Sigmoid colon (tissue), 7 donors: ENCODE results near the gene CCIN. TPM values are rescaled to one million over a fixed set of nuclear protein-coding genes. Genes with fewer than 3 reads are reported as not detected.
"Not testable (repeated sequence)": the region's sequence is repeated elsewhere in the genome, so short reads cannot be mapped to it uniquely, and the experiment has no call there.

Experiments used
- DNase-seq: peaks from one replicate; pipeline ENCODE4 v3.0.0-alpha.2; 2019
- H3K27ac ChIP-seq, 4 donors: fragments of 200-600 bp; sonication (generic); one replicate each; pipeline ENCODE4 v1.5.1; 2016 to 2019; ENCODE audit warnings: mild to moderate bottlenecking in 1 of 4
- H3K27me3 ChIP-seq, 3 donors: fragments of 200-600 bp; sonication (generic); one replicate each; pipeline ENCODE4 v1.5.1; 2019; ENCODE audit warnings: mild to moderate bottlenecking in 1 of 3
- H3K36me3 ChIP-seq, 4 donors: fragments of 200-600 bp; sonication (generic); one replicate each; pipeline ENCODE4 v1.5.1; 2016 to 2019
- H3K4me1 ChIP-seq, 4 donors: fragments of 200-600 bp; sonication (generic); one replicate each; pipeline ENCODE4 v1.5.1; 2017 to 2019
- H3K4me3 ChIP-seq, 4 donors: fragments of 200-600 bp; sonication (generic); one replicate each; pipeline ENCODE4 v1.5.1; 2017 to 2019; ENCODE audit warnings: mild to moderate bottlenecking in 2 of 4, moderate library complexity in 1 of 4
- H3K9me3 ChIP-seq, 4 donors: fragments of 200-600 bp in 3 of 4; sonication (generic) in 3 of 4; one replicate each; pipeline versions ENCODE4 v1.5.1 to v1.6.1; 2013 to 2019
- CTCF ChIP-seq, 4 experiments: fragments of 450-650 bp in 3 of 4; fragments of 200-600 bp in 1 of 4; IDR thresholded peaks; one replicate each; pipeline ENCODE4 v1.5.1; 2016 to 2019; ENCODE audit warnings: antibody characterized with exemption in 4 of 4, mild to moderate bottlenecking in 3 of 4, moderate library complexity in 2 of 4
- EP300 ChIP-seq, 4 donors: sonication (generic); formaldehyde crosslinking; IDR thresholded peaks; one replicate each; pipeline ENCODE4 v1.6.1; 2017; ENCODE audit warnings: antibody characterized with exemption in 4 of 4
- POLR2A ChIP-seq, 2 donors: fragments of 450-650 bp; IDR thresholded peaks; one replicate each; pipeline ENCODE4 v1.6.1; 2016; ENCODE audit warnings: antibody characterized with exemption in 2 of 2, mild to moderate bottlenecking in 2 of 2, moderate library complexity in 2 of 2
- POLR2AphosphoS5 ChIP-seq, 4 donors: sonication (generic); formaldehyde crosslinking; IDR thresholded peaks; one replicate each; pipeline ENCODE4 v1.6.1; 2017; ENCODE audit warnings: antibody characterized with exemption in 4 of 4
- WGBS, 2 donors: extraction: QIAGEN DNeasy Blood & Tissue Kit; methylation state at CpG; one replicate each; pipeline ENCODE4 v1.1.7; 2013; 5-methylcytosine and 5-hydroxymethylcytosine counted together
- intact Hi-C: fragments of 100-400 bp; cut with DNase I; formaldehyde crosslinking; loops from one replicate; pipeline ENCODE4 v1.15.1; 2023
- polyA plus RNA-seq, 3 donors: library from polyadenylated mRNA; stranded (reverse); fragments of 200-250 nt; gene quantifications; one replicate each; pipeline ENCODE4 v1.2.3, GENCODE V29; 2013
- total RNA-seq, 4 donors: library from RNA; depleted of rRNA; stranded (reverse); fragments of >200 nt; gene quantifications; one replicate each; pipeline ENCODE4 v1.1.0, GENCODE V29; 2016
- donor health status: healthy with polysubstance abuse.
- donor health status: Bipolar disorder and iron deficiency.
- donor health status: healthy.

The CCIN gene
- total and polyA plus RNA-seq, 7 donors, result 0.07 to 2.5 (median 0.83) TPM; not detected in 3

GRCh38 chr9:36125062-36125855 lies 43.9 kb upstream of the CCIN start:
- intact Hi-C loops, result no loop called here

GRCh38 chr9:36126016-36126730 lies 43.0 kb upstream of the CCIN start:
- Histone ChIP-seq H3K27me3 (no peaks in the 10 kb centered on the region), H3K36me3 (peaks cover 0 to 21% (median 4%) of the 10 kb centered on the region in 4 donors), H3K9me3 (no peaks in the 10 kb centered on the region), H3K4me1 (no peaks in the 10 kb centered on the region), H3K27ac (no peak overlapping the region), H3K4me3 (no peak overlapping the region)
- TF ChIP-seq POLR2A (IDR thresholded peaks at IDR 0.05), result no peak
- no peak for TF ChIP-seq POLR2AphosphoS5 (IDR thresholded peaks at IDR 0.05)
- no peak for TF ChIP-seq CTCF (IDR thresholded peaks at IDR 0.05)
- TF ChIP-seq EP300 (IDR thresholded peaks at IDR 0.05), result no peak
- DNase-seq, result no peak
- intact Hi-C loops, result no loop called here
- 27 to 49% methylated on average over 7 of the region's 7 CpGs for WGBS, 2 donors

More at GRCh38 chr9:36125062-36125855, 43.9 kb upstream of the CCIN start:
- DNase-seq, result no peak
- H3K4me3 ChIP-seq, result no peak overlapping the region
- no peaks in the 10 kb centered on the region for H3K9me3 ChIP-seq
- 70 to 81% methylated on average over 10 of the region's 10 CpGs for WGBS, 2 donors
- no peaks in the 10 kb centered on the region for H3K4me1 ChIP-seq
- no peak overlapping the region for H3K27ac ChIP-seq
- no peak for TF ChIP-seq EP300 (IDR thresholded peaks at IDR 0.05)
- TF ChIP-seq CTCF (IDR thresholded peaks at IDR 0.05), result no peak
- no peak for TF ChIP-seq POLR2AphosphoS5 (IDR thresholded peaks at IDR 0.05)
- no peak for TF ChIP-seq POLR2A (IDR thresholded peaks at IDR 0.05)
- peaks cover 0 to 21% (median 7%) of the 10 kb centered on the region in 4 donors for H3K36me3 ChIP-seq
- H3K27me3 ChIP-seq, result no peaks in the 10 kb centered on the region

- intact Hi-C loops, result no loop called here
- Histone ChIP-seq H3K27me3 (no peaks in the 10 kb centered on the region), H3K27ac (peak overlapping the region in 1 of 4 donors; percentile 14), H3K4me1 (no peaks in the 10 kb centered on the region), H3K36me3 (peaks cover 0 to 9% (median 3%) of the 10 kb centered on the region in 4 donors), H3K4me3 (no peak overlapping the region), H3K9me3 (no peaks in the 10 kb centered on the region)
- no peak for DNase-seq
- TF ChIP-seq POLR2AphosphoS5 (IDR thresholded peaks at IDR 0.05), result no peak
- no peak for TF ChIP-seq CTCF (IDR thresholded peaks at IDR 0.05)
- no peak for TF ChIP-seq EP300 (IDR thresholded peaks at IDR 0.05)
- no peak for TF ChIP-seq POLR2A (IDR thresholded peaks at IDR 0.05)
- WGBS, 2 donors, result 52 to 75% methylated on average over 5 of the region's 5 CpGs
Observed at GRCh38 chr9:36127652-36128244, 41.4 kb upstream of the CCIN start.

GRCh38 chr9:36128349-36128748 lies 40.8 kb upstream of the CCIN start:
- Histone ChIP-seq H3K4me1 (no peaks in the 10 kb centered on the region), H3K27me3 (no peaks in the 10 kb centered on the region), H3K9me3 (no peaks in the 10 kb centered on the region), H3K4me3 (no peak overlapping the region), H3K27ac (peak overlapping the region in 1 of 4 donors; percentile 14), H3K36me3 (peaks cover 0 to 3% (median 0%) of the 10 kb centered on the region in 4 donors)
- TF ChIP-seq POLR2AphosphoS5 (IDR thresholded peaks at IDR 0.05) (no peak), EP300 (IDR thresholded peaks at IDR 0.05) (no peak)
- 69 to 82% methylated on average over 8 of the region's 8 CpGs for WGBS, 2 donors
- DNase-seq, result no peak
- intact Hi-C loops, result no loop called here

GRCh38 chr9:36129139-36129538 lies 40.0 kb upstream of the CCIN start:
- DNase-seq, result no peak
- Histone ChIP-seq H3K9me3 (no peaks in the 10 kb centered on the region), H3K4me3 (no peak overlapping the region), H3K27me3 (no peaks in the 10 kb centered on the region), H3K36me3 (no peaks in the 10 kb centered on the region), H3K27ac (no peak overlapping the region), H3K4me1 (no peaks in the 10 kb centered on the region)
- TF ChIP-seq POLR2AphosphoS5 (IDR thresholded peaks at IDR 0.05) (no peak), EP300 (IDR thresholded peaks at IDR 0.05) (no peak), POLR2A (IDR thresholded peaks at IDR 0.05) (no peak), CTCF (IDR thresholded peaks at IDR 0.05) (no peak)
- intact Hi-C loops, result no loop called here
- 95 to 96% methylated on average over 12 of the region's 12 CpGs for WGBS, 2 donors

- H3K4me3 ChIP-seq, intact Hi-C loops, DNase-seq, H3K9me3 ChIP-seq, H3K36me3 ChIP-seq, H3K27me3 ChIP-seq, H3K4me1 ChIP-seq: not testable (repeated sequence)
- H3K27ac ChIP-seq, result peak overlapping the region in 2 of 4 donors; percentile 14 to 39
- 94 to 95% methylated on average over 7 of the region's 7 CpGs for WGBS, 2 donors
Observed at GRCh38 chr9:36131666-36132065, 37.5 kb upstream of the CCIN start.
